ENCODE measurements around the gene F2R. TPM values are rescaled to one million over a fixed set of nuclear protein-coding genes. Genes with fewer than 3 reads are reported as not detected.

The F2R gene
- total RNA-seq, 1 donor from 2014 or later = 108 TPM

- Mint-ChIP-seq H3K27ac (ENCODE audit: unreplicated experiment) (no peak overlapping the region), H3K27me3 (ENCODE audit: unreplicated experiment) (no peaks in the 10 kb centered on the region), H3K4me3 (ENCODE audit: unreplicated experiment) (no peak overlapping the region), H3K9me3 (ENCODE audit: unreplicated experiment) (no peaks in the 10 kb centered on the region), H3K36me3 (ENCODE audit: unreplicated experiment) (peaks cover 5% of the 10 kb centered on the region), H3K4me1 (ENCODE audit: unreplicated experiment) (peaks cover 58% of the 10 kb centered on the region)
- no peak for TF ChIP-seq CTCF (IDR thresholded peaks at IDR 0.05)
- DNase-seq (ENCODE audit: extremely low spot score, unreplicated experiment) = no peak
Measured at GRCh38 chr5:76688212-76688611, 27.7 kb upstream of the F2R start.

- H3K4me1 Mint-ChIP-seq (ENCODE audit: unreplicated experiment) = peaks cover 59% of the 10 kb centered on the region
- H3K27ac Mint-ChIP-seq (ENCODE audit: unreplicated experiment) = peak overlapping the region; percentile 95
Measured at GRCh38 chr5:76688836-76689235, 27.1 kb upstream of the F2R start.

GRCh38 chr5:76689321-76690036 lies 26.4 kb upstream of the F2R start:
- no peaks in the 10 kb centered on the region for H3K9me3 Mint-ChIP-seq (ENCODE audit: unreplicated experiment)
- peaks cover 5% of the 10 kb centered on the region for H3K36me3 Mint-ChIP-seq (ENCODE audit: unreplicated experiment)
- H3K4me3 Mint-ChIP-seq (ENCODE audit: unreplicated experiment) = peak overlapping the region; percentile 44
- H3K4me1 Mint-ChIP-seq (ENCODE audit: unreplicated experiment) = peaks cover 59% of the 10 kb centered on the region
- DNase-seq (ENCODE audit: extremely low spot score, unreplicated experiment) = no peak
- no peak for TF ChIP-seq CTCF (IDR thresholded peaks at IDR 0.05)
- peak overlapping the region; percentile 95 for H3K27ac Mint-ChIP-seq (ENCODE audit: unreplicated experiment)
- no peaks in the 10 kb centered on the region for H3K27me3 Mint-ChIP-seq (ENCODE audit: unreplicated experiment)

More at GRCh38 chr5:76688836-76689235, 27.1 kb upstream of the F2R start:
- no peaks in the 10 kb centered on the region for H3K27me3 Mint-ChIP-seq (ENCODE audit: unreplicated experiment)
- no peak for DNase-seq (ENCODE audit: extremely low spot score, unreplicated experiment)
- H3K4me3 Mint-ChIP-seq (ENCODE audit: unreplicated experiment) = no peak overlapping the region
- H3K9me3 Mint-ChIP-seq (ENCODE audit: unreplicated experiment) = no peaks in the 10 kb centered on the region
- peaks cover 5% of the 10 kb centered on the region for H3K36me3 Mint-ChIP-seq (ENCODE audit: unreplicated experiment)
- no peak for TF ChIP-seq CTCF (IDR thresholded peaks at IDR 0.05)

GRCh38 chr5:76690037-76690679 lies 25.8 kb upstream of the F2R start:
- Mint-ChIP-seq H3K4me3 (ENCODE audit: unreplicated experiment) (no peak overlapping the region), H3K27ac (ENCODE audit: unreplicated experiment) (peak overlapping the region; percentile 95), H3K4me1 (ENCODE audit: unreplicated experiment) (peaks cover 56% of the 10 kb centered on the region), H3K9me3 (ENCODE audit: unreplicated experiment) (no peaks in the 10 kb centered on the region), H3K27me3 (ENCODE audit: unreplicated experiment) (no peaks in the 10 kb centered on the region), H3K36me3 (ENCODE audit: unreplicated experiment) (peaks cover 2% of the 10 kb centered on the region)
- no peak for DNase-seq (ENCODE audit: extremely low spot score, unreplicated experiment)
- TF ChIP-seq CTCF (IDR thresholded peaks at IDR 0.05) = no peak

- Mint-ChIP-seq H3K36me3 (ENCODE audit: unreplicated experiment) (no peaks in the 10 kb centered on the region), H3K9me3 (ENCODE audit: unreplicated experiment) (no peaks in the 10 kb centered on the region), H3K4me1 (ENCODE audit: unreplicated experiment) (peaks cover 59% of the 10 kb centered on the region), H3K4me3 (ENCODE audit: unreplicated experiment) (no peak overlapping the region), H3K27ac (ENCODE audit: unreplicated experiment) (peak overlapping the region; percentile 75), H3K27me3 (ENCODE audit: unreplicated experiment) (no peaks in the 10 kb centered on the region)
- TF ChIP-seq CTCF (IDR thresholded peaks at IDR 0.05) = no peak
- DNase-seq (ENCODE audit: extremely low spot score, unreplicated experiment) = no peak
Measured at GRCh38 chr5:76690704-76691466, 25.0 kb upstream of the F2R start.

All from osteocyte (in vitro differentiated cells).